ENCODE results near the gene SIX6. TPM values are rescaled to one million over a fixed set of nuclear protein-coding genes. Genes with fewer than 3 reads are reported as not detected.
"Not testable (repeated sequence)": the region's sequence is repeated elsewhere in the genome, so short reads cannot be mapped to it uniquely, and the experiment has no call there.

The SIX6 gene
- not detected for polyA plus RNA-seq (2012; ENCODE audit: low read depth, missing spikeins)

GRCh38 chr14:60508707-60509437, at the start of gene SIX6:
Gene SIX6 (plus strand): TSS chr14:60509146. CDS start chr14:60509399, 253 bp downstream.
- FAIRE-seq (no peak), DNase-seq (ENCODE audit: insufficient read length, low spot score) (no peak)
- TF ChIP-seq POU2F2 (IDR thresholded peaks at IDR 0.05; ENCODE audit: low read depth, low read length), result no peak
- TF ChIP-seq TAF1 (IDR thresholded peaks at IDR 0.05; ENCODE audit: low read depth, low read length), result no peak
- TF ChIP-seq SPI1 (IDR thresholded peaks at IDR 0.05; ENCODE audit: low read depth, low read length), result no peak
- no peak for TF ChIP-seq POLR2A (IDR thresholded peaks at IDR 0.05; ENCODE audit: low read depth, low read length)
- no peak for TF ChIP-seq PAX5 (IDR thresholded peaks at IDR 0.05; ENCODE audit: insufficient read depth, low read length, severe bottlenecking)
- TF ChIP-seq POLR2AphosphoS5 (IDR thresholded peaks at IDR 0.05; ENCODE audit: low read depth, low read length), result no peak

- not testable (repeated sequence) for FAIRE-seq; DNase-seq (ENCODE audit: insufficient read length, low spot score)
Observed at GRCh38 chr14:60480248-60480647, 28.7 kb upstream of the SIX6 start.

DNA sequence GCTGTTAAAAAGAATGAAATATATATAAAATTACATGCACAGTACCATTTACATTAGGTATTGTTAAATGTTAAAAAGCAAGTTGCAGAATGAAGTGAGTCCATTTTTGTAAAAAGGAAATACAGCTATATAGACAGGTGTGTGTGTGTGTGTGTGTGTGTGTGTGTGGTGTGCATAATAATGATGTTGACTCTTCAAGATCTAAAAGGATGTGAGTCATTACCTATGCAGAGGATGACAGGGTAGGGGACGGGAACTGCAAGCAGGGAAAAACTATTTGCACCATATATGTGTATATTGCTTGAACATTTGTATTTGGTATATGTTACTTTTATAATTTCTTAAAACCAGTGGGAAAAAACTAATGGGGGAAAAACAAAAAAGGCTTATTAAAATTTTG, 26.2 kb upstream of the SIX6 start:
- TF ChIP-seq POLR2AphosphoS5 (IDR thresholded peaks at IDR 0.05; ENCODE audit: low read depth, low read length) (no peak), POU2F2 (IDR thresholded peaks at IDR 0.05; ENCODE audit: low read depth, low read length) (no peak), POLR2A (IDR thresholded peaks at IDR 0.05; ENCODE audit: low read depth, low read length) (no peak), SPI1 (IDR thresholded peaks at IDR 0.05; ENCODE audit: low read depth, low read length) (no peak), PAX5 (IDR thresholded peaks at IDR 0.05; ENCODE audit: insufficient read depth, low read length, severe bottlenecking) (no peak), TAF1 (IDR thresholded peaks at IDR 0.05; ENCODE audit: low read depth, low read length) (no peak)
- no peak for FAIRE-seq

GRCh38 chr14:60485057-60485597, 23.8 kb upstream of the SIX6 start:
- FAIRE-seq, result no peak
- TF ChIP-seq SPI1 (IDR thresholded peaks at IDR 0.05; ENCODE audit: low read depth, low read length) (no peak), POU2F2 (IDR thresholded peaks at IDR 0.05; ENCODE audit: low read depth, low read length) (no peak), PAX5 (IDR thresholded peaks at IDR 0.05; ENCODE audit: insufficient read depth, low read length, severe bottlenecking) (no peak), POLR2AphosphoS5 (IDR thresholded peaks at IDR 0.05; ENCODE audit: low read depth, low read length) (no peak), POLR2A (IDR thresholded peaks at IDR 0.05; ENCODE audit: low read depth, low read length) (no peak), TAF1 (IDR thresholded peaks at IDR 0.05; ENCODE audit: low read depth, low read length) (no peak)
- no peak for DNase-seq (ENCODE audit: insufficient read length, low spot score)

More for the DNA sequence above, 26.2 kb upstream of the SIX6 start:
- no peak for DNase-seq (ENCODE audit: insufficient read length, low spot score)

DNA sequence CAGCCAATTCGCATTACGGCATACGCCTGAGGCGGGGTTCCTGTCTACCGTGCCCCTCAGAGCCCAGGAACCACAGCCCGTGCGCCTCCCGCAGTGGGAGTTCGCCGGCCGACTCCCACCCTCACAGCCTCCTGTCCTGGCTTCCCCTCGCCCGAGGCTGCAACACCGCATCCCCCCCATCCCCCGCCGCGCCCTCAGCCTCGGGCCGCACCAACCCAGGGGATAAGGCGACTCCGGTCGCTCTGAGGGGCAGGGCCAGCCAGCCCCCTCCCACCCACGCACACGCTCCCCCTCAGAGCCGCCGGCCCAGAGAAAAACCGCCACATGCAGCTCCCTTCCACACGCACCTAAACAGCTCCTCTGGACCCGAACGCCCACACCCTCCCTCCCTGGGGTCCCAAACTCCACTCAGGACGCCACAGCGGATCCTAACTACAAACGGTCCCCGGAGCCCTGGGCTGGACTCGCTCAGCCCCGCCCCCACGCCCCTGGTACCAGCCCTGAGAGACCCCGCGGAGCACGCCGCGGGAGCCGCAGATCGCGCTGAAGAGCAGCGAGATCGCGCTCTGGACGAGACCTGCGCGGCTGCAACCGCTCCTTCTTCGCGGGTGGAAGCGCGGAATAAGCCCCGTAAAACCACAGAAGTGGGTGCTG, 23.2 kb upstream of the SIX6 start, which contains the start of gene C14orf39:
Gene C14orf39, minus strand, starts transcription at position 466 of the 654 bp plus-strand sequence. CDS start 985 bp downstream, outside the sequence.
- TF ChIP-seq TAF1 (IDR thresholded peaks at IDR 0.05; ENCODE audit: low read depth, low read length) (no peak), SPI1 (IDR thresholded peaks at IDR 0.05; ENCODE audit: low read depth, low read length) (no peak), POU2F2 (IDR thresholded peaks at IDR 0.05; ENCODE audit: low read depth, low read length) (no peak), PAX5 (IDR thresholded peaks at IDR 0.05; ENCODE audit: insufficient read depth, low read length, severe bottlenecking) (no peak), POLR2AphosphoS5 (IDR thresholded peaks at IDR 0.05; ENCODE audit: low read depth, low read length) (no peak), POLR2A (IDR thresholded peaks at IDR 0.05; ENCODE audit: low read depth, low read length) (no peak)
- FAIRE-seq, result peak; percentile 20
- no peak for DNase-seq (ENCODE audit: insufficient read length, low spot score)

DNA sequence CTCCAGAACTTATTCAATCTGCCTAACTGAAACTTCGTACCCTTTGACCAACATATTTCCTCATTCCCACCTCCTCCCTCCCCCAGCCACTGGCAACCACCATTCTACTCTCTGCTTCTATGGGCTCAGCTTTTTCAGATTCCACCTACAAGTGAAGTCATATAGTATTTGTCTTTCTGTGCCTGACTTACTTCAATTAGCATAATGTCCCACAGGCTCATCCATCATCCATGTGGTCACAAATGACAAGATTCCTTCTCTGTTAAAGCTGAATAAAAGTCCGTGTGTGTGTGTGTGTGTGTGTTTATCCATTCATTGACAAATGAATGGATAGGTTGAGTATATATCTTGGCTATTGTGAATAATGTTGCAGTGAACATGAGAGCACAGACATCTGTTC, 21.7 kb upstream of the SIX6 start:
- TF ChIP-seq TAF1 (IDR thresholded peaks at IDR 0.05; ENCODE audit: low read depth, low read length) (no peak), PAX5 (IDR thresholded peaks at IDR 0.05; ENCODE audit: insufficient read depth, low read length, severe bottlenecking) (no peak)
- DNase-seq (ENCODE audit: insufficient read length, low spot score) (no peak), FAIRE-seq (no peak)

DNA sequence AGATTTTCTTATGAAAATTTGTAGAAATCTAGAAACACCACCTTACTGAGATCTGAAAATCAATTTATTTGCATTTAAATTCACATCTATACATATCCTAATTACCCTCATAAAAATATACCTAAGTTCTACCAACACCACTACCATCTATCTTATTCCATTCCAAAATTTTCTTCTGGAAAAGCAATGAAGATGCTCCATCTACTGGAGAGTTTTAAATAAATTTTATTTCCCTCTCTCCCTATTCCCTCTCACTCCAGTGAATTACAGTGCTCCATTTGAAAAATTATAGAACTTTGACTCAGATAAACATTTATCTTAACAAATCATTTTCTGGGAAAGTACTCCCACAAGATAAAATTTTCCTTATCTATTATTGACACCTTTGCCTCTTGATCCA, 20.8 kb upstream of the SIX6 start:
- DNase-seq (ENCODE audit: insufficient read length, low spot score), result no peak
- FAIRE-seq, result no peak
- TF ChIP-seq POU2F2 (IDR thresholded peaks at IDR 0.05; ENCODE audit: low read depth, low read length) (no peak), POLR2AphosphoS5 (IDR thresholded peaks at IDR 0.05; ENCODE audit: low read depth, low read length) (no peak), TAF1 (IDR thresholded peaks at IDR 0.05; ENCODE audit: low read depth, low read length) (no peak), SPI1 (IDR thresholded peaks at IDR 0.05; ENCODE audit: low read depth, low read length) (no peak), PAX5 (IDR thresholded peaks at IDR 0.05; ENCODE audit: insufficient read depth, low read length, severe bottlenecking) (no peak), POLR2A (IDR thresholded peaks at IDR 0.05; ENCODE audit: low read depth, low read length) (no peak)

DNA sequence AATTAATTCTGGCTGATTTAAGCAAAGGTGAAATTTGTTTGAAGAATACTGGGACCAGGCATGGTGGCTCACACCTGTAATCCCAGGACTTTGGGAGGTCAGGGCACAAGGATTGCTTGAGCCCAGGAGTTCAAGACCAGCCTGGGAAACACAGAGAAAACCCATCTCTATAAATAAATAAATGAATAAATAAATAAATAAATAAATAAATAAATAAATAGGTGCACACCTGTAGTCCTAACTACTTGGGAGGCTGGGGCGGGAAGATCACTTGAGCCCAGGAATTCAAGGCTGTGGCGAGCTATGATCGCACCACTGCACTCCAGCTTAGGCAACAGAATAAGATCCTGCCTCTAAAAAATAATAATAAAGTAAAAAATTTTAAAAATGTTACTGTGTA, 18.7 kb upstream of the SIX6 start:
- FAIRE-seq, result no peak
- no peak for TF ChIP-seq POLR2A (IDR thresholded peaks at IDR 0.05; ENCODE audit: low read depth, low read length)
- no peak for TF ChIP-seq SPI1 (IDR thresholded peaks at IDR 0.05; ENCODE audit: low read depth, low read length)
- no peak for TF ChIP-seq PAX5 (IDR thresholded peaks at IDR 0.05; ENCODE audit: insufficient read depth, low read length, severe bottlenecking)
- TF ChIP-seq POLR2AphosphoS5 (IDR thresholded peaks at IDR 0.05; ENCODE audit: low read depth, low read length), result no peak
- no peak for TF ChIP-seq TAF1 (IDR thresholded peaks at IDR 0.05; ENCODE audit: low read depth, low read length)
- no peak for TF ChIP-seq POU2F2 (IDR thresholded peaks at IDR 0.05; ENCODE audit: low read depth, low read length)

DNA sequence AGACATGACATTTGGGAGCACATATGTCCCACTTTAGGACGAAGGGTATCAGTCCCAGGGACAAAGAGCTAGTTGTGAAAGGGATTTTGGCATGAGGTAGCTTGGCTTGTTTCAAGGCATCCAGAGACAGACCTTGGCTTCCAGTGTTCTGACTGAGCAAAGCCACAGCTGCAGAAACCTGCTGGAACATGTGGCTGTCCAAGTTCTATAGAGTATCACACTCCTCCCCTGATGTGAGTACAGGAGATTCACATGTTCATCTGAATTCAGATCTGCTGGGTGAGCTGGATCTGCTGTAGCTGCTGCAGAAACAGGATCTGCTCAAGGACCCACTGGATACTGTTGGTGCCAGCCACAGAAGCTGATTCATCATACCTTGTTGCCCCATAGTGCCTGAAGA, 13.0 kb upstream of the SIX6 start:
- FAIRE-seq, result no peak
- DNase-seq (ENCODE audit: insufficient read length, low spot score), result no peak
- no peak for TF ChIP-seq POLR2A (IDR thresholded peaks at IDR 0.05; ENCODE audit: low read depth, low read length)

More for the DNA sequence above, 18.7 kb upstream of the SIX6 start:
- no peak for DNase-seq (ENCODE audit: insufficient read length, low spot score)

- DNase-seq (ENCODE audit: insufficient read length, low spot score) (no peak), FAIRE-seq (no peak)
- no peak for TF ChIP-seq SPI1 (IDR thresholded peaks at IDR 0.05; ENCODE audit: low read depth, low read length)
- no peak for TF ChIP-seq TAF1 (IDR thresholded peaks at IDR 0.05; ENCODE audit: low read depth, low read length)
- no peak for TF ChIP-seq POU2F2 (IDR thresholded peaks at IDR 0.05; ENCODE audit: low read depth, low read length)
- TF ChIP-seq PAX5 (IDR thresholded peaks at IDR 0.05; ENCODE audit: insufficient read depth, low read length, severe bottlenecking), result no peak
- no peak for TF ChIP-seq POLR2AphosphoS5 (IDR thresholded peaks at IDR 0.05; ENCODE audit: low read depth, low read length)
- TF ChIP-seq POLR2A (IDR thresholded peaks at IDR 0.05; ENCODE audit: low read depth, low read length), result no peak
Observed at GRCh38 chr14:60502541-60502940, 6.4 kb upstream of the SIX6 start.

All from GM12891 (cell line).